ENCODE data around the gene DGKD.

DGKD gene

GRCh38 chr2:233463586-233463985 lies 109.3 kb downstream of the DGKD start:
- H3K4me3 ChIP-seq (replicated peaks; ENCODE audit: insufficient read depth, low read length) = no peak overlapping the region
- no peak overlapping the region for H3K27ac ChIP-seq (replicated peaks)
- DNase-seq (ENCODE audit: low read depth in 1 of 2, low spot score in 1 of 2) = no peak
- TF ChIP-seq, protein P1, sequence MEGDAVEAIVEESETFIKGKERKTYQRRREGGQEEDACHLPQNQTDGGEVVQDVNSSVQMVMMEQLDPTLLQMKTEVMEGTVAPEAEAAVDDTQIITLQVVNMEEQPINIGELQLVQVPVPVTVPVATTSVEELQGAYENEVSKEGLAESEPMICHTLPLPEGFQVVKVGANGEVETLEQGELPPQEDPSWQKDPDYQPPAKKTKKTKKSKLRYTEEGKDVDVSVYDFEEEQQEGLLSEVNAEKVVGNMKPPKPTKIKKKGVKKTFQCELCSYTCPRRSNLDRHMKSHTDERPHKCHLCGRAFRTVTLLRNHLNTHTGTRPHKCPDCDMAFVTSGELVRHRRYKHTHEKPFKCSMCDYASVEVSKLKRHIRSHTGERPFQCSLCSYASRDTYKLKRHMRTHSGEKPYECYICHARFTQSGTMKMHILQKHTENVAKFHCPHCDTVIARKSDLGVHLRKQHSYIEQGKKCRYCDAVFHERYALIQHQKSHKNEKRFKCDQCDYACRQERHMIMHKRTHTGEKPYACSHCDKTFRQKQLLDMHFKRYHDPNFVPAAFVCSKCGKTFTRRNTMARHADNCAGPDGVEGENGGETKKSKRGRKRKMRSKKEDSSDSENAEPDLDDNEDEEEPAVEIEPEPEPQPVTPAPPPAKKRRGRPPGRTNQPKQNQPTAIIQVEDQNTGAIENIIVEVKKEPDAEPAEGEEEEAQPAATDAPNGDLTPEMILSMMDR (IDR thresholded peaks at IDR 0.05; ENCODE audit: insufficient read depth, low read length) = no peak
- TF ChIP-seq GABPA (IDR thresholded peaks at IDR 0.05; ENCODE audit: low read depth) (no peak), POLR2AphosphoS5 (IDR thresholded peaks at IDR 0.05; ENCODE audit: low read depth) (no peak), SPI1 (IDR thresholded peaks at IDR 0.05; ENCODE audit: borderline replicate concordance, low read depth) (no peak)
- TF ChIP-seq, protein P2, sequence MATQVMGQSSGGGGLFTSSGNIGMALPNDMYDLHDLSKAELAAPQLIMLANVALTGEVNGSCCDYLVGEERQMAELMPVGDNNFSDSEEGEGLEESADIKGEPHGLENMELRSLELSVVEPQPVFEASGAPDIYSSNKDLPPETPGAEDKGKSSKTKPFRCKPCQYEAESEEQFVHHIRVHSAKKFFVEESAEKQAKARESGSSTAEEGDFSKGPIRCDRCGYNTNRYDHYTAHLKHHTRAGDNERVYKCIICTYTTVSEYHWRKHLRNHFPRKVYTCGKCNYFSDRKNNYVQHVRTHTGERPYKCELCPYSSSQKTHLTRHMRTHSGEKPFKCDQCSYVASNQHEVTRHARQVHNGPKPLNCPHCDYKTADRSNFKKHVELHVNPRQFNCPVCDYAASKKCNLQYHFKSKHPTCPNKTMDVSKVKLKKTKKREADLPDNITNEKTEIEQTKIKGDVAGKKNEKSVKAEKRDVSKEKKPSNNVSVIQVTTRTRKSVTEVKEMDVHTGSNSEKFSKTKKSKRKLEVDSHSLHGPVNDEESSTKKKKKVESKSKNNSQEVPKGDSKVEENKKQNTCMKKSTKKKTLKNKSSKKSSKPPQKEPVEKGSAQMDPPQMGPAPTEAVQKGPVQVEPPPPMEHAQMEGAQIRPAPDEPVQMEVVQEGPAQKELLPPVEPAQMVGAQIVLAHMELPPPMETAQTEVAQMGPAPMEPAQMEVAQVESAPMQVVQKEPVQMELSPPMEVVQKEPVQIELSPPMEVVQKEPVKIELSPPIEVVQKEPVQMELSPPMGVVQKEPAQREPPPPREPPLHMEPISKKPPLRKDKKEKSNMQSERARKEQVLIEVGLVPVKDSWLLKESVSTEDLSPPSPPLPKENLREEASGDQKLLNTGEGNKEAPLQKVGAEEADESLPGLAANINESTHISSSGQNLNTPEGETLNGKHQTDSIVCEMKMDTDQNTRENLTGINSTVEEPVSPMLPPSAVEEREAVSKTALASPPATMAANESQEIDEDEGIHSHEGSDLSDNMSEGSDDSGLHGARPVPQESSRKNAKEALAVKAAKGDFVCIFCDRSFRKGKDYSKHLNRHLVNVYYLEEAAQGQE (IDR thresholded peaks at IDR 0.05; ENCODE audit: insufficient replicate concordance, low read depth) = no peak
- H3K27me3 ChIP-seq (ENCODE audit: insufficient read depth, poor library complexity, severe bottlenecking) = no peaks in the 10 kb centered on the region

DNA sequence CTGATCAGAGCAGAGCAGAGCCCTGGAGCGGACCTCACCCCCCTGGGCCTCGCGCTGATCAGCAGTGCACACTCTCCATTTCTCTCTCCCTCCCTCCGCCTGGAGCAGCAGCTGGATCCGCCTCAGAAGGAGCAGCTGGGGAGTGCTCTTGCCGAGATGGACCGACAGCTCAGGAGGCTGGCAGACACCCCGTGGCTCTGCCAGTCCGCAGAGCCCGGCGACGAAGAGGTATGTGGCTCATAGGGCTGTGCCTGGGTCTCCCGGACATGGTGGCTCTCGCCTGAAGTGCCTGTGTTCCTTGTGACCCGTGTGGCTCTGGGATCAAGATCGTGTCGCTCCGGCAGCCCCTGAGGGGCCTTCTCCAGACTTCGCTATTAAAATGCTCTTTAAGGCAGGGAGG lies 109.8 kb downstream of the DGKD start:
- TF ChIP-seq GABPA (IDR thresholded peaks at IDR 0.05; ENCODE audit: low read depth) (no peak), SPI1 (IDR thresholded peaks at IDR 0.05; ENCODE audit: borderline replicate concordance, low read depth) (no peak), POLR2AphosphoS5 (IDR thresholded peaks at IDR 0.05; ENCODE audit: low read depth) (no peak)
- TF ChIP-seq, protein P2 (IDR thresholded peaks at IDR 0.05; ENCODE audit: insufficient replicate concordance, low read depth) = no peak
- TF ChIP-seq, protein P1 (IDR thresholded peaks at IDR 0.05; ENCODE audit: insufficient read depth, low read length) = no peak
- no peaks in the 10 kb centered on the region for H3K27me3 ChIP-seq (ENCODE audit: insufficient read depth, poor library complexity, severe bottlenecking)
- H3K4me3 ChIP-seq (replicated peaks; ENCODE audit: insufficient read depth, low read length) = no peak overlapping the region
- no peak for DNase-seq (ENCODE audit: low read depth in 1 of 2, low spot score in 1 of 2)
- H3K27ac ChIP-seq (replicated peaks) = no peak overlapping the region

DNA sequence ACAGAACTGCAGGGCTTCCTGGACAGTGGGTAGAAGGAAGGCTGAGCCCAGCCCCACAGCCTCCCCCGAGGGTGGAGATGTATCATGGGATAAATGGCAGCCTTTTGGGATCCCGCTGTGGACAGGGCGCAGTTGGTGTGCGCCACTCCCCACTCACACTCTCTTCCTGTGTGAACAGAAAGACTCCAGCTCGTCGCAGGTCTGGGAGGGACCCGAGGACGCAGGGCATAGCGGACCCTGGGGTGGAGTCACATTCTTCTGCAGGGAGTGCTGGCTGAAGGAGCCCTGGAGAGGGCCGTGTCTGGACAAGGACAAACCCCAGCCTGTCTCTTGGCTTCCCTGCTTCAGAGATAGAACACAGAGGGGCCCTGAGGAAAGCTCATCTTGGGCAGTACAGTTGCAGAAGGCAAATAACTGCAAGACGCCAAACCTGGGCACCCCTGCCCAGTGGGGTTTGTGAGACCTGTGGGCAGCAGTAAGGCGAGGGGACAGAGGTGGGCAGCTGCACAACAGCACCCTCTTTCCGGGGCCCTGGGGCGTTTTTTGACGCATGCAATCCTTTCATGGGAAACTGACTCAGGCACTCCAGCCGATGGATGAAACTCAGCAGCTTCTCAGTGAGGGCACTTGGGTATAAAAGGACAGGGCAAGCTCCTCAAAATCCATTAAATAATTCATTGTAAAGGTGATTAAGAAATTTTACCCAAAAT lies 110.4 kb downstream of the DGKD start:
- no peak overlapping the region for H3K27ac ChIP-seq (replicated peaks)

More for the DNA sequence above, 110.4 kb downstream of the DGKD start:
- H3K27me3 ChIP-seq (ENCODE audit: insufficient read depth, poor library complexity, severe bottlenecking) = no peaks in the 10 kb centered on the region
- TF ChIP-seq, protein P2 (IDR thresholded peaks at IDR 0.05; ENCODE audit: insufficient replicate concordance, low read depth) = no peak
- TF ChIP-seq, protein P1 (IDR thresholded peaks at IDR 0.05; ENCODE audit: insufficient read depth, low read length) = no peak
- TF ChIP-seq SPI1 (IDR thresholded peaks at IDR 0.05; ENCODE audit: borderline replicate concordance, low read depth) = no peak
- no peak for TF ChIP-seq GABPA (IDR thresholded peaks at IDR 0.05; ENCODE audit: low read depth)
- TF ChIP-seq POLR2AphosphoS5 (IDR thresholded peaks at IDR 0.05; ENCODE audit: low read depth) = no peak
- H3K4me3 ChIP-seq (replicated peaks; ENCODE audit: insufficient read depth, low read length) = no peak overlapping the region
- DNase-seq (ENCODE audit: low read depth in 1 of 2, low spot score in 1 of 2) = no peak
